ENCODE data around the gene NPB. TPM values are rescaled to one million over a fixed set of nuclear protein-coding genes. Genes with fewer than 3 reads are reported as not detected.

NPB gene
- total and polyA plus RNA-seq, 2 of the 8 experiments (the other 6 are each of a cell fraction or from before 2014, with no cell fraction given): 1.5 to 2.5 TPM

DNA sequence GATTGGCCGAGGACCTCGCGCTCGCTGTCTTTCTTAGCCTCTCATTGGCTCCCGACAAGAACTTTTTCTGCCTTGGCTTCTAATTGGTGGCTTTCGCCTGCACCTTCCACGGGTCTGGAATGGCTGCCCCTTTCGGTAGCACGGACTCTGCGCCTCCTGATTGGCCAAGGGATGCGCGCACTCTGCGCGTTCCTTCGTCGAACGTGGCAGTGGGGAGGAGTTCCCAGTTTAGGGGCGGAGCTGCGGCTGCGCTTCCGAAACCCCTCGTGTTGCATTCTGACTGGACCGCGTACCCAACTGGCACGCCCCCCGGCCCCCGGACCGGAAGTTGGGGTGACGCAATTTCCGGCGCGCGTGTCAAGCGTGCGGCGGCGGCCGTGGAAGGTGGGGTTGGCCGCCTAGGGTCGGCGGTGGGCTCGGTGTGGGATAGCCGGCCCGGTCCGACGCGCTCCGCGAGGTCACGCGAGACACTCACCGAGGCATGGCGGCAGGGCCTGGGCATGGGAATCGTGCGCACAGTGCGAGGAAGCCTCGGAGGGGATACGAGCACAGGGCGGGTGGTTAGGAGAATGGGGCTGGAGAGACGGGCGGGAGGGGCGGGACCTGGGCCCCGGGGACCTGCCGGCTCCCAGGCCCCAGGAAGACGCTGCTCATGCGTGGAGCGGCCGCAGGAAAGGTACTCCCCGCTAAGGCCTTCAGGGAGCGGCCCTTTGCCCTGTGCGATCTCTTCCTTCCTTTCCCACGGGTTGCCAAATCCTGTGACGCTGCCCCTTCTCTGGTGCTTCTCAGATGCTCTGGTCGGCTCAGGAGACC, 41.1 kb upstream of the NPB start (continued):
- TF ChIP-seq PHF8 (conservative IDR thresholded peaks at IDR 0.05; ENCODE audit: low read depth, low read length) (peak; percentile 95), POU5F1 (IDR thresholded peaks at IDR 0.05; ENCODE audit: low read depth, low read length) (no peak), SIX5 (IDR thresholded peaks at IDR 0.05; ENCODE audit: low read depth, low read length) (no peak), RAD21 (IDR thresholded peaks at IDR 0.05 in 1 of 2, conservative IDR thresholded peaks at IDR 0.05 in 1 of 2; ENCODE audit: low read depth in 2 of 2, low read length in 2 of 2) (no peak), FOSL1 (IDR thresholded peaks at IDR 0.05; ENCODE audit: insufficient read depth, low read depth, low read length) (no peak), CBX5 (IDR thresholded peaks at IDR 0.05; ENCODE audit: low read depth, low read length) (no peak), ZNF274 (IDR thresholded peaks at IDR 0.05; ENCODE audit: borderline replicate concordance, extremely low read depth, low read length) (no peak), KDM1A (IDR thresholded peaks at IDR 0.05; ENCODE audit: borderline replicate concordance, low read length) (no peak), SIRT6 (IDR thresholded peaks at IDR 0.05; ENCODE audit: low read length) (no peak), POLR2AphosphoS5 (IDR thresholded peaks at IDR 0.05; ENCODE audit: low read depth, low read length) (peak; percentile 70), SRF (IDR thresholded peaks at IDR 0.05; ENCODE audit: low read depth, low read length) (0 out of 2 replicates have a peak, but pooled peaks have one; percentile 24), NANOG (IDR thresholded peaks at IDR 0.05; ENCODE audit: insufficient read depth, low read depth, low read length, poor library complexity, severe bottlenecking) (no peak), ASH2L (IDR thresholded peaks at IDR 0.05; ENCODE audit: low read length) (no peak), JUND (IDR thresholded peaks at IDR 0.05; ENCODE audit: low read length) (peak; percentile 89), HDAC6 (IDR thresholded peaks at IDR 0.05; ENCODE audit: low read depth, low read length) (no peak), GTF2F1 (IDR thresholded peaks at IDR 0.05; ENCODE audit: borderline replicate concordance, low read depth, low read length) (no peak), TBP (IDR thresholded peaks at IDR 0.05; ENCODE audit: low read depth, low read length) (peak; percentile 48; the same call in 1 of the 2 replicates)
- TF ChIP-seq, protein P1, sequence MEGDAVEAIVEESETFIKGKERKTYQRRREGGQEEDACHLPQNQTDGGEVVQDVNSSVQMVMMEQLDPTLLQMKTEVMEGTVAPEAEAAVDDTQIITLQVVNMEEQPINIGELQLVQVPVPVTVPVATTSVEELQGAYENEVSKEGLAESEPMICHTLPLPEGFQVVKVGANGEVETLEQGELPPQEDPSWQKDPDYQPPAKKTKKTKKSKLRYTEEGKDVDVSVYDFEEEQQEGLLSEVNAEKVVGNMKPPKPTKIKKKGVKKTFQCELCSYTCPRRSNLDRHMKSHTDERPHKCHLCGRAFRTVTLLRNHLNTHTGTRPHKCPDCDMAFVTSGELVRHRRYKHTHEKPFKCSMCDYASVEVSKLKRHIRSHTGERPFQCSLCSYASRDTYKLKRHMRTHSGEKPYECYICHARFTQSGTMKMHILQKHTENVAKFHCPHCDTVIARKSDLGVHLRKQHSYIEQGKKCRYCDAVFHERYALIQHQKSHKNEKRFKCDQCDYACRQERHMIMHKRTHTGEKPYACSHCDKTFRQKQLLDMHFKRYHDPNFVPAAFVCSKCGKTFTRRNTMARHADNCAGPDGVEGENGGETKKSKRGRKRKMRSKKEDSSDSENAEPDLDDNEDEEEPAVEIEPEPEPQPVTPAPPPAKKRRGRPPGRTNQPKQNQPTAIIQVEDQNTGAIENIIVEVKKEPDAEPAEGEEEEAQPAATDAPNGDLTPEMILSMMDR (IDR thresholded peaks at IDR 0.05; ENCODE audit: control extremely low read depth in 1 of 3, insufficient read depth in 1 of 3, low read depth in 1 of 3, low read length in 3 of 3): no peak
- TF ChIP-seq, protein P2, sequence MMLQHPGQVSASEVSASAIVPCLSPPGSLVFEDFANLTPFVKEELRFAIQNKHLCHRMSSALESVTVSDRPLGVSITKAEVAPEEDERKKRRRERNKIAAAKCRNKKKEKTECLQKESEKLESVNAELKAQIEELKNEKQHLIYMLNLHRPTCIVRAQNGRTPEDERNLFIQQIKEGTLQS (IDR thresholded peaks at IDR 0.05; ENCODE audit: insufficient read depth, low read depth, low read length): peak; percentile 79
